Body of pancreas (tissue), 4 donors: ENCODE data around the gene WNT3. TPM values are rescaled to one million over a fixed set of nuclear protein-coding genes. Genes with fewer than 3 reads are reported as not detected.

Experiments
- ATAC-seq: fragments of 150-250 bp; one replicate; pipeline ENCODE4 v1.9.1; 2016
- DNase-seq, 4 donors: peaks; one replicate each; pipeline ENCODE4 v3.0.0-alpha.2; 2019
- H3K27ac ChIP-seq, 4 donors: fragments of 200-600 bp; sonication (generic); 1 replicate in 3 of 4; 2 replicates in 1 of 4; pipeline versions ENCODE4 v1.5.1 to v1.6.1; 2016 to 2019; ENCODE audit warnings: mild to moderate bottlenecking in 1 of 4, mixed read lengths in 1 of 4, moderate library complexity in 1 of 4
- H3K27me3 ChIP-seq, 2 donors: fragments of 200-600 bp; sonication (generic); one replicate each; pipeline ENCODE4 v1.6.0; 2016; ENCODE audit warnings: mild to moderate bottlenecking in 1 of 2
- H3K36me3 ChIP-seq, 2 donors: fragments of 200-600 bp; sonication (generic); replicated peaks in 1 of 2; 2 replicates each; pipeline ENCODE4 v1.5.1; 2016; ENCODE audit warnings: low read depth in 2 of 2; ENCODE audit not compliant: insufficient read depth in 1 of 2
- H3K4me1 ChIP-seq: fragments of 200-600 bp; sonication (generic); one replicate; pipeline ENCODE4 v1.6.0; 2016
- H3K4me3 ChIP-seq, 2 donors: fragments of 200-600 bp; sonication (generic); 1 replicate in 1 of 2; 2 replicates in 1 of 2; pipeline ENCODE4 v1.5.1; 2016 to 2019
- H3K9me3 ChIP-seq, 3 donors: fragments of 200-600 bp; sonication (generic); 1 replicate in 2 of 3; 2 replicates in 1 of 3; pipeline ENCODE4 v1.5.1; 2016
- CTCF ChIP-seq, 7 experiments: fragments of 450-650 bp in 4 of 7; fragments of 200-600 bp in 3 of 7; sonication (generic) in 3 of 7; IDR thresholded peaks; one replicate each; pipeline ENCODE4 v1.5.1; 2016 to 2019; ENCODE audit warnings: antibody characterized with exemption in 7 of 7
- POLR2A ChIP-seq, 3 donors: fragments of 450-650 bp; IDR thresholded peaks; one replicate each; pipeline ENCODE4 v1.6.1; 2016; ENCODE audit warnings: antibody characterized with exemption in 3 of 3, mild to moderate bottlenecking in 2 of 3
- WGBS, 2 donors: methylation state at CpG; one replicate each; pipeline ENCODE4 v1.1.5; 2017; 5-methylcytosine and 5-hydroxymethylcytosine counted together
- intact Hi-C: fragments of 100-400 bp; cut with DNase I; formaldehyde crosslinking; loops from one replicate; pipeline ENCODE4 v1.15.1; 2023
- total RNA-seq, 2 donors: library from RNA; depleted of rRNA; stranded (reverse); fragments of >200 nt; gene quantifications; one replicate each; pipeline ENCODE4 v1.1.0, GENCODE V29; 2016

WNT3 gene
- total RNA-seq, 2 donors from 2014 or later: 0.26 to 1.6 TPM

DNA sequence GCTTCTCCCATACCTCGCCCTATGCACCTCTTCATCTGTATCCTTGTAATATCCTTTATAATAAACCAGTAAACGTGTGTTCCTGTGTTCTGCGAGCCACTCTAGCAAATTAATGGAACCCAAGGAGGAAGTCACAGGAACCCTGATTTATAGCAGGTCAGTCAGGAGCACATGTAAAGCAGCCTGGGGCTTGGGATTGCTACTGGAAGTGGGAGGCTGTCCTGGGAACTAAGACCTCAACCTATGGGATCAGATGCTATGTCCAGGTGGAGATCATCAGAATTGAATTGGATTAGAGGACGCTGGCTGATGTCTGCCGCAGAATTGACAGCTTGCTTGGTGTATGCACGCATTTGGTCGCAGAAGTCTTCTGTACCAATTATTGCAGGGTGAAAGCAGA, 15.7 kb downstream of the WNT3 start:
- TF ChIP-seq POLR2A (IDR thresholded peaks at IDR 0.05): no peak
- TF ChIP-seq CTCF (IDR thresholded peaks at IDR 0.05): no peak

GRCh38 chr17:46800573-46800972, 17.9 kb downstream of the WNT3 start:
- no peaks in the 10 kb centered on the region for H3K9me3 ChIP-seq
- DNase-seq (no peak), ATAC-seq (no peak)
- no peak overlapping the region for H3K4me3 ChIP-seq
- TF ChIP-seq POLR2A (IDR thresholded peaks at IDR 0.05) (no peak), CTCF (IDR thresholded peaks at IDR 0.05) (no peak)
- H3K27ac ChIP-seq: no peak overlapping the region
- no peaks in the 10 kb centered on the region for H3K36me3 ChIP-seq
- no peaks in the 10 kb centered on the region for H3K27me3 ChIP-seq
- no peaks in the 10 kb centered on the region for H3K4me1 ChIP-seq
- intact Hi-C loops: no loop called here
- WGBS, 2 donors: 86 to 93% methylated on average over 4 of the region's 4 CpGs

More for the DNA sequence above, 15.7 kb downstream of the WNT3 start:
- H3K4me1 ChIP-seq: no peaks in the 10 kb centered on the region
- no peak for ATAC-seq
- no peaks in the 10 kb centered on the region for H3K36me3 ChIP-seq
- H3K27me3 ChIP-seq: no peaks in the 10 kb centered on the region
- no peaks in the 10 kb centered on the region for H3K9me3 ChIP-seq
- no peak overlapping the region for H3K27ac ChIP-seq
- intact Hi-C loops: no loop called here
- 74 to 81% methylated on average over 7 of the region's 7 CpGs for WGBS, 2 donors
- DNase-seq: no peak
- H3K4me3 ChIP-seq: no peak overlapping the region

DNA sequence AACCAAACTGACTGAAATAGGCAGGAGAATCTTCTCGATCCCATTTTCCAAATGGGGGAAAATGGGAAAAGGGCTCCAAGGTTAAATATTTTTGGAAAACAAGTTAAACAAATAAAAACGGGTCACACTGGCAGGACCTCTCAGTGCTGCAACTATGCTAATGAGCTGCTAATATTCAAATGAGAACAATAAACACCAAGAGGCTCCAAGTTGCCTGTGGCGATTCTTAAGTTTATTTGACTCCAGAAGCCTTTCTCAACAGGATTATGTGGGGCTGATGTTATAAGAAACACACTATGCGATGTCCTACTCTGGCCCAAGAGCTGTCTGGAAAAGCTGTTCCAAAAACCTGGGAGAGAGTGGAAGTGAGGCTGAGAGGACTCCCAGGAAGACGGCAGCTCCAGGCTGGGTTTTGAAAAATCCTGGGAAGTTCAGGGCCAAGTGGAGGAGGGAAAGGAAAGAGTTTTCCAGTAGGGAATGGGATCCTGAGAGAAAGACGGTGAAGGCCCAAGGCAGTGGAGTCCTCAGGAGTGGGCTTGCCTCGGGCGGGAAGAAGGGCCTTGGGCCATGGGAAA, 21.4 kb downstream of the WNT3 start:
- intact Hi-C loops: no loop called here
- 54 to 64% methylated on average over 8 of the region's 8 CpGs for WGBS, 2 donors
- no peaks in the 10 kb centered on the region for H3K27me3 ChIP-seq
- no peaks in the 10 kb centered on the region for H3K9me3 ChIP-seq
- ATAC-seq (no peak), DNase-seq (no peak)
- H3K27ac ChIP-seq: no peak overlapping the region
- no peaks in the 10 kb centered on the region for H3K4me1 ChIP-seq
- TF ChIP-seq POLR2A (IDR thresholded peaks at IDR 0.05): no peak
- no peak for TF ChIP-seq CTCF (IDR thresholded peaks at IDR 0.05)
- no peaks in the 10 kb centered on the region for H3K36me3 ChIP-seq
- H3K4me3 ChIP-seq: no peak overlapping the region

DNA sequence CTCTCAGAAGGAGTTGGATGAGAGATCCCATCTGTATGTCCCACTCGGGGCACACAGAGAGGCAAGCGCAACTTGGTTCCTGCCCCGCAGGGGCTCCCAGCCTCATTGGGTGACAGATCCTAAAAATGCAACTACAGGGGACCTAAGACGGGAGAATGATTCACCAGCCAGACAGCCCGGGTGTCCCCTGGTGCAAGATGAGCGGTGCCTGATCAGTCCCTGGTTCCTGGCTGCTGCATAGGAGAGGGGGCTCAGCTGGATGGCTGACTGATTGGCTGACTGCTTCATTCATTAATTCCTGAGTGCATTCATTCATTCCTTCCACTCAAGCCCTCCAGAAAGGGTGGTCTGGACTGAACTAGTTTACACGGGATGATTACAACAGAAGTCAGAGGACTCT, 22.0 kb downstream of the WNT3 start:
- H3K4me1 ChIP-seq: no peaks in the 10 kb centered on the region
- ATAC-seq (no peak), DNase-seq (no peak)
- 73 to 78% methylated on average over 4 to 7 of the region's 7 CpGs for WGBS, 2 donors
- intact Hi-C loops: no loop called here
- H3K4me3 ChIP-seq: no peak overlapping the region
- H3K27ac ChIP-seq: no peak overlapping the region
- no peaks in the 10 kb centered on the region for H3K36me3 ChIP-seq
- no peak for TF ChIP-seq CTCF (IDR thresholded peaks at IDR 0.05)
- TF ChIP-seq POLR2A (IDR thresholded peaks at IDR 0.05): no peak
- H3K27me3 ChIP-seq: no peaks in the 10 kb centered on the region
- H3K9me3 ChIP-seq: no peaks in the 10 kb centered on the region

- no peak overlapping the region for H3K27ac ChIP-seq
- H3K36me3 ChIP-seq: no peaks in the 10 kb centered on the region
- H3K27me3 ChIP-seq: no peaks in the 10 kb centered on the region
- no peak for TF ChIP-seq POLR2A (IDR thresholded peaks at IDR 0.05)
- no peak for TF ChIP-seq CTCF (IDR thresholded peaks at IDR 0.05)
- H3K9me3 ChIP-seq: no peaks in the 10 kb centered on the region
- WGBS, 2 donors: 66 to 77% methylated on average over 3 of the region's 3 CpGs
- no peak for ATAC-seq
- intact Hi-C loops: no loop called here
- H3K4me3 ChIP-seq: no peak overlapping the region
- DNase-seq: no peak
- no peaks in the 10 kb centered on the region for H3K4me1 ChIP-seq
Observed at GRCh38 chr17:46796084-46796483, 22.4 kb downstream of the WNT3 start.
